HT-29 (cell line): ENCODE results near the gene TSC2. TPM values are rescaled to one million over a fixed set of nuclear protein-coding genes. Genes with fewer than 3 reads are reported as not detected.

ENCODE experiments used
- DNase-seq: peaks from one replicate; pipeline ENCODE4 v3.0.0-alpha.2; 2015; ENCODE audit warnings: low spot score
- total RNA-seq: library from RNA; depleted of rRNA; stranded (reverse); fragments of >200 nt; shearing (Covaris generic); gene quantifications from 2 replicates; pipeline ENCODE4 v1.2.3, GENCODE V29; 2014; rRNA removed

Gene TSC2
- 75.1 and 85.0 TPM in 2 replicates for total RNA-seq

GRCh38 chr16:2047330-2048115 lies at the start of gene TSC2, which contains the start of gene NTHL1:
TSC2 (plus strand) TSS chr16:2047985; CDS start chr16:2048616, 631 bp downstream.
NTHL1 (minus strand) TSS chr16:2047834; CDS start chr16:2047823, 11 bp downstream.
- peak; percentile 96 for DNase-seq

GRCh38 chr16:1998360-1998835 lies 49.4 kb upstream of the TSC2 start:
- no peak for DNase-seq

GRCh38 chr16:1998852-1999801 lies 48.7 kb upstream of the TSC2 start:
- no peak for DNase-seq

GRCh38 chr16:1999866-2000514 lies 47.8 kb upstream of the TSC2 start:
- no peak for DNase-seq

- no peak for DNase-seq
Measured at GRCh38 chr16:2001035-2001434, 46.8 kb upstream of the TSC2 start.

GRCh38 chr16:2001456-2002355 lies 46.1 kb upstream of the TSC2 start:
- DNase-seq, result no peak

- DNase-seq, result no peak
Measured at GRCh38 chr16:2002406-2003230, 45.2 kb upstream of the TSC2 start.

DNA sequence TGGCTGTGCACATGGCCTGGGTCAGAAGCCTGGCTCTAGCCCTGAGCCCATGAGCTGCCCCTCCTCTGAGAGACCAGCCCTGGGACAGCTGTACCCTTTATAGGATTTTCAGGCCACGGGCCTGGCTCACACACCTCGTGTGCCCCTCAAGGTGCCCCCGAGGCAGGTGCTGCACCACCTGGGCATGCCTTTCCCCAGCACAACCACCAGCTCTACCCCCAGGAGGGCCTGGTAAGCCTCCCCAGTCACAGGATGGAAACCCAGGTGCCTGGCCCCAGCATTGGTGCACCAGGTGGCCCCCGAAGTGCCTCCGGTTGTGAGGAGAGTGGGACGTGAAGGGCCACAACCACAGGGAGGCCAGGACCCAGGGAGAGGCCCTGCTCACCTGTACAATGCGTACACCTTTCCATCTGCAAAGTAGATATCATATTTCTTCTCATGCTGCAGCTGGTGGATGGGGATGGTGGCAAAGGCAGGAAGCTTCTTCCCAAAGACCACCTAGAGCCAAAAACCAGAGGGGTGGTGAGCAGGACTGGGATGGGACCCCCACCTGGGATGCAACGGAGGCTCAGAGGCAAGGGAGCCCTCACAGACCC lies 44.5 kb upstream of the TSC2 start:
- no peak for DNase-seq

DNA sequence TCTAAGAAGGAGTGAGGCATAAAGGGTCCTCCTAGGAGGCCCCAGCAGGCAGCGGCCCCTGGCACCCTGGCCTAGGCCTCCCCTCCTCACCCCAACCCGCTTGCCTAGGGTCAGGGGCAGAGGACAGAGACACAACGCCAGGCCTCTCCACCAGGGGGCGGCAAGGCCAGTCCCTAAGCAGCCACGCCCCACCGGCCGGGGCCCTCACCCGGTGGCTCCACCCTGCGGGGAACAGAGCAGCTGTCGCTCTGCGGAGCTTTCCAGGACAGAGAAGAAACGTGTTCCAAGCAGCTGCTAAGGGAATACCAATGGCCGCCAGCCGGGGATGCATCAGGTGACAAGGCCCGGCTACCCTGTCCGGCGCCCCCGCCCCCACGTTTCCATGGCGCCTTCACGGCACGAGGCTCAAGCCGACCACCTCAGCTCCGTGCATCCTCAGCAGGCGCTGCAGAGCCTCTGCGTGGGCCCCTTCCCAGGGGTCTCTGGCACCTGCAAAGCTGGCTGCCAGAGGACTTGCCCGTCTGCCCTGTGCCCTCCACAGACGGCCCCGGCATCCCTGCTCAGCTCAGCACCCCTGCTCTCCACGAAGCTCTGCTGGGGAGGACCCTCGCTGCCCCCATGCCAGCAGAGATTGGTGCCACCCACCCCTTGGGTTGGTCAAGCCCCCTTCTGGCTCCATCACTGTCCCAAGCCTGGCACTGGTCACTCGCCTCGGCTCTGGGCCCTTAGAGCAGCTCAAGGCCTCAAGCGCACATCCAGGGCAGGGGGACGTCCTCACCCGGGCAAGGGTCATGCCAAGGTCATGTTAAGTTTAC lies 43.8 kb upstream of the TSC2 start:
- peak; percentile 95 for DNase-seq

DNA sequence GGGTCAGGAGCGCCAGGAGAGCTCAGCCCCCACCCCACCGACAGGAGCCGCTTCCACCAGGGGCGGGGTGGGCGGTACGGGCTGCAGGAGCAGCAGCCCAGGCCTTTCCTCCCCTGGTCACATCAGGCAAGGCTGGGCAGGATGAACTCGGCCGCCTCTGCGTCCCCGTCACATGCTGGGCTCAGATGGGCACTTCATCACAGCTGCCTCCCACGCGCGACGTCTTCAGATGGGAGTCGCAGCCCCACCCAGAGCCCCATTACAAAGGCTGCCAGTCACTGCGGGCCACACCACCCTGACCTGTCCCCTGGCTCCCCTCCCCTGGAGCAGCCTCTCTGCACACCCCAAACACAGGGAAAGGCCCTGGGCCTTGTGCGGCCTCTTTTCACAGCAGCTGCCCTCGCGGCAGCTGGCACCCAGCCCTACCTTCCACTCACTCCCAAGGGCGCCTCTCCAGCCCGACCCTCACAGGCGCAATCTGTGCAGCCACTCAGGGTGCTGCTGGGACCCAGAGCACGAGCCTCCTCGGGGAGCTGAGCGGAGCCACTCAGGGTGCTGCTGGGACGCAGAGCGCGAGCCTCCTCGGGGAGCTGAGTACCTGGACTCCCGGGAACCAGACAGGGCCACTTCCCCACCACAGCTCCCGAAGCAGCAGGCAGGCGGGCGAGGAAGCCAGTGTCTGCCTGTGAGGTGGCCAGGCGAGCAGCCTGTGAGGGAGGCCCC lies 42.8 kb upstream of the TSC2 start:
- DNase-seq, result no peak

DNA sequence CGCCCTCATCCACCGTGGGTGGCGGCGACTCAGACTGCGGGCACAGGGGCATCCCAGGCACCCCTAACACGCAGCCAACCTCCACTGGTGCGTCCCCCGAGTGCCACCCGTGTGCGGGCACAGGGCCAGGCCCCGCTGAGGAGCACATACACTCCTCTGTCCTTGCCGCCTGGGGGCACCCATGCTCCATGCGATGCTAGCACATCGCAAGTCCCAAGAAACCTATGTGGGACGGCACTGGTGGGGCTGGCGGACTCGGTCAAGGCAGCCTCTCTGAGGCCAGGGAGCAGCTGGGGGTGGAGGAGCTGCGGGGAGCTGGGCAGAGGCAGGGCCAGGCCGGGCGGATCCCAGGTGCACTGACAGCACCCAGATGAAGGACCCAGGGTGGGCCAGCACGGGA lies 42.1 kb upstream of the TSC2 start:
- DNase-seq, result no peak

DNA sequence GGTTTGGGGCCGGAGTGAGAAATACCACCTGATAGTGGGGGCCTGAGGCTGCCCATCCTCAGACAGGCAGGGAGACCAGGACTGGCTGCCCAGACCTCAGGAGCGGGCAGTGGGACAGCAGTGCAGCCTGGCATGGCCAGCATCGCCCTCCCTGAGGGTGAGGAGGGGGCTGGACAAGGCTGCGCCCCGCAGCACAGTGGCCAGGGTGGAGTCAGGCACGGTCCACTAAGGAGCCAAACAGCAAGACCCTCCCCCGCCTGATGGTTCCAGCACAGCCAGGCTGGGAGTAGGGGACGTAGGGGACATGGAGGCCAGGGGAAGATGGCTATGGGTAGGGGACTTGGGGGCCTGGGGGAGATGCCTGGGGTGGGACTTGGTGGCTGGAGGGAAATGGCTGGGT lies 41.5 kb upstream of the TSC2 start:
- no peak for DNase-seq

DNA sequence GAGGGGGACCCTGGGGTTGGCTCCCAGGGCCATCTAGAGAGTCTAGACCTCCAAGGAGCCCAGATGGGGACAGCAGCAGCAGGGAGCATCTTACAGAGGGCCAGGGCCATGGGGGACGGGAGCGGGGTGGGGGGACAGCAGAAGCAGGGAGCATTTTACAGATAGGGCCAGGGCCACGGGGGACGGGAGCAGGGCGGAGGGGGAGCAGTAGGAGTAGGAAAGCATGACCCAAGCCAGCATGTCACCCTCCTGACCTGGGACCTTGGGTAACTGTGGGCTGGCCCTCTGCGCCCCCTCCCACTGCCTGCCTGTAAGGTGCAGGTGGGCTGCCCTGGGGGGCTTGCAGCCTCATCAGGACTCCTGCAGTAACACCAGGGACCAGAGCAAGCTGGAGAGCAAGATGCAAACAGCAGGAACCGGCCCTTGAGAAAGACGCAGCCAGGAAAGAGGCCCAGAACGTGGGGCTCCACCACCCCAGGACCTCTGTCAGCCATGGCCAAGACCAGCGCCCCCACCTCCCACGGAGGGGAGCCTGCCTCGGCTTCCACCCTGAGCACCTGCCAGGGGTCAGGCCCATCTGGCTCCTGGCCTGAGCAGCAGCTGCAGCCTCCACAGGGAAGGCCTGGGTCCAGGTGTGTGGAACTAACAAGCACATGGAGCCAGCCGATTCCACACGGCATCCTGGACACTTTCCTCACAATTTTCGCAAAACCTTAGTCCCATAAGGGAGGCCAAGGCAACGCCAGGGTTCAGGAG lies 40.5 kb upstream of the TSC2 start:
- DNase-seq, result no peak

- DNase-seq, result peak; percentile 58
Measured at GRCh38 chr16:2008009-2008526, 39.7 kb upstream of the TSC2 start.

DNA sequence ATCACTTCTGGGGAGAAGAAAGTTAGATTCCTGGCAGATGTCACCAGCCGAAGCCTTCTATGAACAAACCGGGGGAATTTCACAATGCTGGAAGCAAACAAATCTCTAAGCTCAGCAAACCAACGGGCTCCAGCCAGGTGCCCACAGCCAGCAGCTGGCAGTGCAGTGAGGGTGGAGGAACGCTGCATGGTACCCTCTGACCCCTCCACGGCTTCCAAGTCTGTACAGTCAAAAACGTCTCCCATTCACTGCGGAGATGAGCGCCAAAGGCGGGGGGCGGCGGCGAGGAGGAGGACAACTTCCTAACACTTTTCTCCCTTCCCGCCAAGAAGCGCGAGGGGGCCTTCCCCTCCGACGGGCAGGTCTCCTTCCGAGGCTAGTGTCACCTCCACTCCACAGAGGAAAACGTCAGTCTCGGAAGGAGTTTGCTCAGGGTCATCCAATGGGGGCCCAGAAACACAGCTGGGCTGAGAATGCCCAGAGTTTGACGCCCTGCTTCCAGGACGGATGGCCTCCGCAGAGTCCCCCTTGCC lies 39.1 kb upstream of the TSC2 start:
- DNase-seq, result peak; percentile 47

DNA sequence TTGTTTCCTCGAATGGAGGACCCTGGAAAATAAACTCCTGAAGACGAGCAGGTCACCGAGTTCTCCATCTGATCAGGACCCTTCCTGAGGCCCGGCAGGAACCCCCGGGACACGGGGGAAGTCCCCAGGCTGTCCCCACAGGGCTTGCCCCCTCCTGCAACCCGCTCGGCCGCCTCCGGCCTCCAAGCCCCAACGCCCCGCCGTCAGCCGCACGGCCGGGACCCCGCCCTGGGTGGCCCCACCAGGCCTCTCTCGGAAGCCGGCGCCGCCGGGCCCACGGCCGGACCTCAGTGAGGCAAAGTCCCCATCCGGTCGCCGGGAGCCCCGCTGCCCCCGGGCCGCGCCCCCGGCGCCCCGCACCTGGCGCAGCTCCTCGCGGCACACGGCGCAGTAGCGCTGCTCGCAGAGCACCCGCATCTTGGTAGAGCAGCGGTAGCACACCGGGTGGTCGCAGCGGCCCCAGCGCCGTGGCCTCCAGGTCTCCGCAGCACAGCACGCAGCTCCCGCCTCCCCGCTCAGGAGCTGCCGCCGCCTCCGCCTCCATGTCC lies 38.5 kb upstream of the TSC2 start:
- DNase-seq, result no peak
